GM04503 (cell line): ENCODE data around the gene RIPOR2.

Experiments used
- DNase-seq: peaks from one replicate; pipeline ENCODE4 v3.0.0-alpha.2; 2012; ENCODE audit warnings: low read depth

Gene RIPOR2

GRCh38 chr6:24876499-24877465 is 59.0 kb downstream of the RIPOR2 start:
- DNase-seq: no peak

- no peak for DNase-seq
Observed at GRCh38 chr6:24875534-24875901, 60.2 kb downstream of the RIPOR2 start.

- DNase-seq: no peak
Observed at GRCh38 chr6:24874776-24875533, 60.8 kb downstream of the RIPOR2 start.

GRCh38 chr6:24874128-24874527 is 61.6 kb downstream of the RIPOR2 start:
- DNase-seq: no peak

GRCh38 chr6:24872779-24873178 is 63.0 kb downstream of the RIPOR2 start:
- DNase-seq: no peak

GRCh38 chr6:24868765-24869164 is 67.0 kb downstream of the RIPOR2 start:
- DNase-seq: no peak

- DNase-seq: no peak
Observed at GRCh38 chr6:24867104-24867703, 68.6 kb downstream of the RIPOR2 start.

- no peak for DNase-seq
Observed at GRCh38 chr6:24865161-24865560, 70.6 kb downstream of the RIPOR2 start.

- DNase-seq: no peak
Observed at GRCh38 chr6:24864343-24864742, 71.4 kb downstream of the RIPOR2 start.

GRCh38 chr6:24861934-24862333 is 73.8 kb downstream of the RIPOR2 start:
- no peak for DNase-seq

GRCh38 chr6:24859608-24860200 is 76.1 kb downstream of the RIPOR2 start:
- DNase-seq: no peak

- DNase-seq: no peak
Observed at GRCh38 chr6:24859132-24859531, 76.6 kb downstream of the RIPOR2 start.

GRCh38 chr6:24858177-24858653 is 77.5 kb downstream of the RIPOR2 start:
- peak; percentile 44 for DNase-seq

GRCh38 chr6:24856901-24857670 is 78.7 kb downstream of the RIPOR2 start:
- no peak for DNase-seq

- DNase-seq: no peak
Observed at GRCh38 chr6:24856246-24856599, 79.5 kb downstream of the RIPOR2 start.

- DNase-seq: no peak
Observed at GRCh38 chr6:24855395-24856245, 80.1 kb downstream of the RIPOR2 start.

GRCh38 chr6:24854077-24854666 is 81.6 kb downstream of the RIPOR2 start:
- DNase-seq: no peak

- no peak for DNase-seq
Observed at GRCh38 chr6:24851086-24851485, 84.7 kb downstream of the RIPOR2 start.

GRCh38 chr6:24849713-24850112 is 86.0 kb downstream of the RIPOR2 start:
- no peak for DNase-seq

GRCh38 chr6:24848461-24848860 is 87.3 kb downstream of the RIPOR2 start:
- no peak for DNase-seq
